NCI-H1417 treated with DMSO at 0.1 percent for 48 hours (cell line): Measurements from ENCODE around the gene SCP2D1.
"Not testable (repeated sequence)": the region's sequence is repeated elsewhere in the genome, so short reads cannot be mapped to it uniquely, and the experiment has no call there.

Source experiments
- DNase-seq: peaks from one replicate; lab custom pipeline; 2025; lab: John Stamatoyannopoulos, UW

Gene SCP2D1

GRCh38 chr20:18813483-18813882 is at the start of gene SCP2D1:
Gene SCP2D1, plus strand, starts transcription at chr20:18813783. Its CDS starts 33 bp downstream, at chr20:18813816.
- no peak for DNase-seq

- DNase-seq, result no peak
These were observed 45.9 kb upstream of the SCP2D1 start for GRCh38 chr20:18767676-18768075.

DNA sequence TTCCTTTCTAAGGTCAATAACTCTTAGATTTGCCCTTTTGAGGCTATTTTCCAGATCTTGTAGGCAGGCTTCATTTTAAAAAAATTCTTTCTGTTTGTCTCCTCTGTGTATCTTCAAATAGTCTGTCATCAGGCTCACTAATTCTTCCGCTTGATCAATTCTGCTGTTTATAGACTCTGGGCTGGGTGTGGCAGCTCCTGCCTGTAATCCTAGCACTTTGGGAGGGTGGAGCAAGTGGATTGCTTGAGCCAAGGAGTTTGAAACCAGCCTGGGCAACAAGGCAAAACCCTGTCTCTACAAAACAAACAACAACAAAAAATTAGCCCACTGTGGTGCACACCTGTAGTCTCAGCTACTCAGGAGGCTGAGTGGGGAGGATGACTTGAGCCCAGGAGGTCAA is 40.0 kb upstream of the SCP2D1 start:
- no peak for DNase-seq

DNA sequence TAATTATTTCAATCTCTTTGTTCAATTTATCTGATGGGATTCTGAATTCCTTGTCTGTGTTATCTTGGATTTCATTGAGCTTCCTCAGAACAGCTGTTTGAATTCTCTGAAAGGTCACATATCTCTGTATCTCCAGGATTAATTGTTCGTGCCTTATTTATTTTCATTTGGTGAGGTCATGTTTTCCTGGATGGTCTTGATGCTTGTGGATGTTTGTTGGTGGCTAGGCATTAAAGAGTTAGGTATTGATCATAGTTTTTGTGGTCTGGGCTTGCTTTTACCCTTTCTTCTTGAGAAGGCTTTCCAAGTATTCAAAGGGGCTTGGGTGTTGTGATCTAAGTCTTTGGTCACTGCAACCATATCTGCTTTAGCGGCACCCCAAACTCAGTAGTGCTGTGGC is 39.4 kb upstream of the SCP2D1 start:
- no peak for DNase-seq

DNA sequence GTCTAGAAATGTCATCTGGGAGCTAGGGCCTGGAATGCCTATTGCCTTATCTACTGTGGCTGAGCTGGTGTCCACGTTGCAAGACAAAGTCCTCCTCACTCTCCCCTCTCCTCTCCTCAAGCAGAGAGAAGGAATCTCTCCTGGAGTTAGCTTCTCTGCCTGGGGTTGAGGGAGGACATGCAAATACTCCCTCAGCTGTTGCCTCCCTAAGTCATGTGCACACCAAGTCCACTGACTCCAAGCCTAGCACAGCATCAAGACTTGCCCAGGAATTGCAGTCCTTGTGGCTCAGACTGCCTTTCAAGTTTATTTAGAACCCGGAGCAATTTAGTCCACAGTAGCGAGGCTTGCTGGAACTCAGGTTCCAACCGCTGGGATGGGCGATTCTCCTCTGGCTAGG is 38.0 kb upstream of the SCP2D1 start:
- no peak for DNase-seq

GRCh38 chr20:18778690-18779392 is 34.7 kb upstream of the SCP2D1 start:
- DNase-seq, result no peak

DNA sequence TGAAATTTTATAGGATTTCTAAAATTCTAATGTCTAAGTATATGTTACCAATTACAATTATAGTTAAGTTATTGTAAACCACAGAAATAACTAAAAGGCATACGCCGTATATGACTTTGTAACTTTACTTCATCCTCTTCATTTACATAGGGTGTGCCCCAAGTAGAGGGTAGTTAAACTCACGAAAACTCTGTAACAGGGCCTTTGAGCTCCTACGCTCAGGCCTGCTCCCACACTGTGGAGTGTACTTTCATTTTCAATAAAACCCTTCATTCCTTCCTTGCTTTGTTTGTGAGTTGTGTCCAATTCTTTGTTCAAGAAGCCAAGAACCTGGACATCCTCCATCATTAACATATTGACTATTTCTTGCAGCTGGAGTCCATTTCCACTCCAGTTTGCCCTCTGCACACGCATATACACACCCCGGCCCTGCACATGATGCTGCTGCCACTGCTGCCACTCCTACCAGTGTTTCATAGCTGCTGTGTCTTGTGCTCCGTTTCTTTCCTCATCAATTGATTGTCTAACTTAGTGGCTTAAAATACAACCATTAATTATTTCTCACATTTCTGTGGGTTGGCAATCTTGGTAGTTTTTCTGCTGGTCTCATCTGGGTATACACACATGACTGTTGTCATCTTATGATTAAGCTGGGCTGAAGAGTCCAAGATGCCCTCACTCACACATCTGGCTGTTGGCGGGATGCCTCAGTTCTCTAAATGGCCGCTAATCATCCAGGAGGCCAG is 33.0 kb upstream of the SCP2D1 start:
- DNase-seq, result no peak

- no peak for DNase-seq
These were observed 32.1 kb upstream of the SCP2D1 start for GRCh38 chr20:18781509-18781908.

GRCh38 chr20:18783385-18783959 is 30.1 kb upstream of the SCP2D1 start:
- DNase-seq, result no peak

GRCh38 chr20:18787046-18787445 is 26.5 kb upstream of the SCP2D1 start:
- not testable (repeated sequence) for DNase-seq

- no peak for DNase-seq
These were observed 25.6 kb upstream of the SCP2D1 start for GRCh38 chr20:18788021-18788420.

GRCh38 chr20:18790787-18791186 is 22.8 kb upstream of the SCP2D1 start:
- no peak for DNase-seq

GRCh38 chr20:18793625-18794427 is 19.8 kb upstream of the SCP2D1 start:
- peak; percentile 63 for DNase-seq

- DNase-seq, result no peak
These were observed 19.2 kb upstream of the SCP2D1 start for GRCh38 chr20:18794428-18794787.

GRCh38 chr20:18795366-18795765 is 18.2 kb upstream of the SCP2D1 start:
- no peak for DNase-seq

GRCh38 chr20:18796282-18796833 is 17.2 kb upstream of the SCP2D1 start:
- DNase-seq, result no peak

- DNase-seq, result no peak
These were observed 12.1 kb upstream of the SCP2D1 start for GRCh38 chr20:18801516-18801915.

- DNase-seq, result no peak
These were observed 11.5 kb upstream of the SCP2D1 start for GRCh38 chr20:18802012-18802634.

DNA sequence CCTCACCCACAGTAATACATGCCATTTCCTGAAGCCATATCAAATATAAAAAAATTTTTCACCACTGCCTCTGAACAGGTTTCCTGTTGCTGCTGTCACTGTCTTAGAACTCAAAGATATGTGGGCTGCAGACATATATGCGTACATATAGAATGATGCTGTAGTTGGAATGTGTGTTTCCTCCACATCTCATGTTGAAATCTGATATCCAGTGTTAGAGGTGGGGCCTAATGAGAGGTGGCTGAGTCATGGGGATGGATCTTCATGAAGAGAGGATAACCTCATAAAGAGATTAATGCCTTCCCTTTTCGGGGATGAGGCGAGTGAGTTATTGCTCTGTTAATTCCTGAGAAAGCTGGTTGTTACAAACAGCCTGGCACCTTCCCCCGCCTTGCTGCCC is 7.7 kb upstream of the SCP2D1 start:
- no peak for DNase-seq

DNA sequence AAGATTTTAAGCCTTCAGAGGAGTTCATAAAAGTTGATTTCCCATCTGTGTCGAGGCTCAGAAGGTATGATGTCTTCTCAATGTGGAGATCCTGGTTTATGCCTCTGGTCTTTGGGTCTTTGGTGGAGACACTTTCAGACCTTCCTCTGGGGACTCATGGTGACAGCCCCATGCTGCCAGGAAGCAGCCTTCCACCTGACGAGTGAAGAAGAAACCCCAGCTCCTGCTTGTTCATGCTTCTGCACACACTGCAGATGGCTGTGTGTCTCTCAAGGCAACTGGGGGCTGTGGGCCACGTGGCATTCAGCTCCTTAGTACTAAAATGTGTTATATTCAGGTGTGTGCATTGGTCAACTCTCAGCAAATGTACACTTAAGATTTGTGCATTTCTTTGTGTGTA is 4.9 kb upstream of the SCP2D1 start:
- DNase-seq, result no peak

- no peak for DNase-seq
These were observed 2.4 kb upstream of the SCP2D1 start for GRCh38 chr20:18811186-18811585.

DNA sequence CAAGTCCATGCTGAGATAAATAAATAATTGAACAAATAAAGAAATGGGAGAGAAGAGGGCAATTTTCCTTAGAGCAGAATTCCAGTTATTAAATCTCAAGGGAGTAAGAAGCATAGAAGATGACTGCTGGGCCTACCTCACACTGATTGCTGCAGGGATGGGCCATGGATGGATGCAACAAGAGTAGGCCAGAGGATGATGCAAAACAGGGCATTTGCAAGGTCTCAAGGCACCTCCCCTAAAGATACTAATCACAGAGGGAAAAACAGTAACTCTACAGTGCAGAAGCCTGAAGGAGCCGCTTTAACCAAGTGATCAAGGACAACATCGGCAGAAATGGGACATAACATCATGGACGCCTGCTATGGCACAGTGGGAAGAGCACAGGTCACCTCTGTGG is 1.7 kb upstream of the SCP2D1 start:
- no peak for DNase-seq
